GM19468 (cell line): ENCODE data around the gene C1QTNF1.

ENCODE experiments used
- ATAC-seq: cut with Tn5 transposase; IDR thresholded peaks from one replicate; pipeline ENCODE4 v1.9.1; 2021; ENCODE audit warnings: mild to moderate bottlenecking, moderate library complexity, moderate number of reproducible peaks; ENCODE audit not compliant: unreplicated experiment; ENCODE audit errors: extremely low read depth

Gene C1QTNF1

GRCh38 chr17:78991906-78992532, 31.9 kb upstream of the C1QTNF1 start:
- no peak for ATAC-seq

GRCh38 chr17:78992542-78993212, 31.3 kb upstream of the C1QTNF1 start:
- ATAC-seq: no peak

- ATAC-seq: no peak
Measured at GRCh38 chr17:78993241-78993956, 30.6 kb upstream of the C1QTNF1 start.

GRCh38 chr17:78993981-78994671, 29.8 kb upstream of the C1QTNF1 start:
- ATAC-seq: no peak

- ATAC-seq: no peak
Measured at GRCh38 chr17:78995022-78995760, 28.8 kb upstream of the C1QTNF1 start.

GRCh38 chr17:78995761-78996451, 28.1 kb upstream of the C1QTNF1 start:
- ATAC-seq: no peak

- no peak for ATAC-seq
Measured at GRCh38 chr17:78996781-78997201, 27.2 kb upstream of the C1QTNF1 start.

- no peak for ATAC-seq
Measured at GRCh38 chr17:78997231-78997741, 26.7 kb upstream of the C1QTNF1 start.

- no peak for ATAC-seq
Measured at GRCh38 chr17:78997881-78998280, 26.1 kb upstream of the C1QTNF1 start.

GRCh38 chr17:78998311-78999055, 25.5 kb upstream of the C1QTNF1 start:
- no peak for ATAC-seq

GRCh38 chr17:78999056-78999768, 24.8 kb upstream of the C1QTNF1 start:
- no peak for ATAC-seq

- no peak for ATAC-seq
Measured at GRCh38 chr17:78999947-79000395, 24.0 kb upstream of the C1QTNF1 start.

GRCh38 chr17:79000396-79001189, 23.4 kb upstream of the C1QTNF1 start:
- ATAC-seq: no peak

GRCh38 chr17:79001190-79002020, 22.6 kb upstream of the C1QTNF1 start:
- ATAC-seq: no peak

- no peak for ATAC-seq
Measured at GRCh38 chr17:79002291-79002690, 21.7 kb upstream of the C1QTNF1 start.
